ENCODE data around the gene GPC3.

The GPC3 gene

GRCh38 chrX:133513123-133513522 lies 472.3 kb downstream of the GPC3 start:
- DNase-seq (ENCODE audit: low read depth), result no peak

- DNase-seq (ENCODE audit: low read depth), result no peak
These were observed 474.4 kb downstream of the GPC3 start for GRCh38 chrX:133511041-133511440.

- DNase-seq (ENCODE audit: low read depth), result no peak
These were observed 488.0 kb downstream of the GPC3 start for GRCh38 chrX:133497356-133497755.

- DNase-seq (ENCODE audit: low read depth), result peak; percentile 13
These were observed 489.7 kb downstream of the GPC3 start for GRCh38 chrX:133495464-133496391.

- DNase-seq (ENCODE audit: low read depth), result no peak
These were observed 492.0 kb downstream of the GPC3 start for GRCh38 chrX:133493366-133493765.

GRCh38 chrX:133490955-133491354 lies 494.4 kb downstream of the GPC3 start:
- no peak for DNase-seq (ENCODE audit: low read depth)
